ENCODE measurements around the gene MLLT3.

MLLT3 gene

DNA sequence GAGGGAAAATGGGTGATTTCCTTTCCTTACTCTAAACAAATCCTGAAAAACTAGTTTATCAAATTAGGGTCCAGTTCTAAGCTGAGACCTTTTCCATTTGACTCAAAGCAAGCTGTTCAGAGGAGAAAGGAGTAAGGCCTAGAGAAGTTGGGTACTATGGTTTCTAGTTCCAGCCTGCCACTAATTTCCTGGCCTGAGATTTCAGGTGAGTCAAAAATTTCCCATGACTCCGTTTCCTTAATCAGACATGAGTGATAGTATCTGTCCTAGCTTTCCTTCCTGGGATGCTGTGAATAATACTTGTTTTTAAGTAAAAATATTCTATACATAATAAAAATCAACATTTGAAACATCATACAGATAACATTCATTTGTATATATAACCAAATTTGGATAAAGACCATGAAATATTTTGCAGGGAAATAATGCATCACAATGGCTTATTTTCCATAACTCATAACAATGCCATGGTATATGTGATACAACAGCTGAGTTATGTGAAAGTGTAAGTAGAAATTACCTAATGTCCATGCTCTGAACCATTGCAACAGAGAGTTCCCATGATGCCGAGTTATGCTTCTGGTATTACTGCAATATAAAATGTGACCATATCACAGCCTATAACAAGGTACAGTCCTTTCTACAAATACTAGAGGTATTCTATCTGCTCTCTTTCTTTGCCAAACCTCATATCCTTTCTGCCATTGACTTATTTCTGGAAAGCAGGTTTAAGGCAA is 142.7 kb downstream of the MLLT3 start:
- no peak for DNase-seq

DNA sequence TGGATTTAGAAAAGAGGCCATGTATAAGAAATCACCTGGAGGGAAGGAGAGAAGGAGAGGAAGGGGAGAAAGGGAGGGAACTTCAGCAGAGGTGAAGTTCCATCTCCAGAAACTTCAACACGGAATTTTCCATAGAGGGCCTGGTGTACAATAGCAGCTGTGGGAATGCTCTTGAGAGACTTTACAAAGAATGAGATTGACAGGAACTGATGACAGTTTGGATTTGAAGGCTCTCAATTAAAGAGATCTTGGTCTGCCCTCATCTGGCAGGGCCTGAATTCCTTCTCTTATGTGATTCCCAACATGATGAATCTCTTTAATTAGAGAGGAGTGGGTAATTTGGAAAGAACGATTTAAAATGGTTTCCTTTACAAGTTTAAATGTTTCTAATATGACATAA is 143.5 kb downstream of the MLLT3 start:
- no peak for DNase-seq

DNA sequence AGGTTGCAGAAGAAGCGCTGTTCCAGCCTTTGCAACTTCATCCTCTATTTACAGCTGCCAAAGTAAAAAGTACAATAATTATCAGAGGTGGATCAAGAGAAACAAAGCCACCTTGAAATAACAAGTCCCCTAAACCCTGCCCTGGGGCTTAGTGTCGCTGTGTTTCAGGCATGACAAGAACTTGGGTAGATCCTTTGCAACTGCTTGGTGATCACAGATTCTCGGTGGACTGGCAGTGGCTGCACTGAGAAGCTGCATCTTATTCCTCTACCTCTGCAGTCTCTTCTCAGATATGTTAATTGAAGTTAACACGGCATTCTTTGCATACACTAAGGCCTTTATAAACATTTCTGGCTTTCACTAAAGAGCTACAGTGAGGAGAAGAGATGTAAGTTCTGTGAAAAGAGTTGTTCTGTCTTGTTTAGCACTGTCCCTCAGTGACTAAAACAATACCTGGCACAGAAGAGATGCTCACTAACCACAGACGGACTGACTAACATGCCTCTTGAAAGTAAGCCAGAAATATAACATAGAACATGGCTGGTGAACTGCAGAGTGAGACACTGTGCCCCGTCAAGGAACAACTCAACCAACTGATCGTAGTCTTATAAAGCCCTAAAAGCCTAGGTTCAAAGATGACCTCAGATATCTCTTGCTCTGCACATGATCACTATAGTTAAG is 144.2 kb downstream of the MLLT3 start:
- DNase-seq: no peak

DNA sequence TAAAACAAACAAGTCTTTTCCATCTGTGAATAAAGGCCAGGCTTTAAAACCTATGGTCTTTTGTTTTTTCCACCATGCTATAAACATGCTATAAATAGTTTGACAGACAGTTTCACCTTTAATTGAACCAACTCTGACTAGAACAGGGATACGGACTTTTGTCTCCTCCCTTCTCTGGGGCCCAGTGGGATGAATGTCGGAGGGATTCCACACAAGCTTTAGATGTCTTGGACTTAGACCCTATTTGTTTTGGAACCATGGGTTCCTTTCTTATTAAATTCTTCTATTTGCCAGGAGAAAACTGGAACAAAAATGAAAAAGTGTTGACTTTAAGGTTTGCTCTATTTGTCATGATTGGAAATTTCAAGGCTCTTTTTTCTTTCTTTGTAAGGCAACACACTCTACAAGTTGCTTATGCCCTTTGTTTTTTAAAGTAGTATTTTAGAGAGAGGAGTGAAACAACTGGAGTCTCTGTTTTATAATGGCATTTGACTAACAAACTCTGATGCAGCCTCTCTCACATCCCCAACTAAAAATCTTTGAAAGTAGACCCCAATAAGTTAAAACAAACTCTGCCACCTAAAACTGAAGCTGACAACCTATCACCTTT is 145.3 kb downstream of the MLLT3 start:
- DNase-seq: no peak

DNA sequence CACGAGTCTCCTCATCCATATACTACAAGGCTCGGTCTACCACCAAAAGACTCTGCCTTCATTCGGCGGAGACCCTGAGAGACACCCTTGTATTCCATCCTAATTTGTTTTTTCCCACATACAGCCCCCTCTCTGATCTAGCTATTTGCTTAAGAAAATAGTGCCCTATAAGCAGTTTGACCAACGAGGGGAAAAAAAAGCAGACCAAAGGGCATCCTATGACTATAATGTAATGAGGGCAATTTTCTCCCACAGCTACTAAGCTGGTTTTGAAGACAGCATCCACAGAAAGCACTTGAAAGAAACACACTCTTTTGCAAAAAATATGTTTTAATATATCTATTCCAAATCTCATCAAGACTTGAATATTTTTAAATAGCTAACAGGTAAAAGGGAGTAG is 147.8 kb downstream of the MLLT3 start:
- no peak for DNase-seq

DNA sequence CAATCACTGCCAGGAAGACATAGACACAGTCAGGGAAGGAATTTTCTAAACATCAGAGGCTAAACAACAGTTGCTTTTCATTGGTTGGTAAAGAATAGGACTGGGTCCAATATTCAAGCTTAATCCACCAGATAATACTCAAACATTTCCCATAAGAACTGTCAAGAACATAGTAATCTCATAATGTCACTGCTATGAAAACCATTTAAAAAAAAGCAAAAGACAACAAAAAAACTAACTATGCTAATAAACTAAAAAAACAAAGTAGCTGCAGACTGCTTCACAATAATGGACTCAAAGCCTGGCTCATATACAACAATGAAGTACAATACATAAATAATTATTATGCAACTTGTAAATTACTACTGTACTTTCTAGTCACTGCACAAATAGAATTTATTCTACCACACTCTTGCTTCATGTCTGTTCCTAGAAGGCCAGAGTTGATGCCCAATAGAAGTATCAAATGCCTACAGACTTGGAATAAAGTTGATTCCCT is 148.7 kb downstream of the MLLT3 start:
- DNase-seq: no peak

DNA sequence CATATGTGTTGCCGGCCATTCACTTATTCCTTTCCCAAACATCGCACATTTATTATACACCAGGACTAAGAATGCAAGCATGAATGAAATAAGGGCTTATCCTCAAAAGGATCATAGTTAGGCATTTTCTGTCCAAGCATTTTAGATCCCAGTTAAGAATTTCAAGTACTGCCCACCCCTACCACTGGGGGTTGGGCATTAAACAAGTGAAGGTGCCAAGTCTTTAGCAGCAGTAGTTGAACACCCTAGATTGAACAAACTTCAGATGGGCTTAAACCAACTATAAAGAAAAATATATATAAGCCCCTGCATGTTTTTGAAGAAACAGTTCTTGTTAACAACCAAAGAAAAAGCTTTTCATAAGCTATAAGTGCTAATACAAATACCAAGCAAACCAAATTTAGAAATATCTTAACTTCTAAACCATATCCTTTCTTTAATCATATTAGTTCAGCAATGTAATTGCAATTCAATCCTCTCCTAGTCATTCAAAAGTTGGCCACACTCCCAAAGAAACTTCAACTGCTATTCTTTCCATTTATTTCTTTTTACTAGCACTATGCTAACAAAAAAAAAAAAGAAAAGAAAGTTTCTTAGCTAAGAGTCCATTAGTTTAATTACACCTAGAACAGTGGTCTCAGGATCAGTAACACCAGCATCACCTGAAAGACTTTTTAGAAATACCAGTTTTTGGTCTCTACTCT is 149.8 kb downstream of the MLLT3 start:
- no peak for DNase-seq

DNA sequence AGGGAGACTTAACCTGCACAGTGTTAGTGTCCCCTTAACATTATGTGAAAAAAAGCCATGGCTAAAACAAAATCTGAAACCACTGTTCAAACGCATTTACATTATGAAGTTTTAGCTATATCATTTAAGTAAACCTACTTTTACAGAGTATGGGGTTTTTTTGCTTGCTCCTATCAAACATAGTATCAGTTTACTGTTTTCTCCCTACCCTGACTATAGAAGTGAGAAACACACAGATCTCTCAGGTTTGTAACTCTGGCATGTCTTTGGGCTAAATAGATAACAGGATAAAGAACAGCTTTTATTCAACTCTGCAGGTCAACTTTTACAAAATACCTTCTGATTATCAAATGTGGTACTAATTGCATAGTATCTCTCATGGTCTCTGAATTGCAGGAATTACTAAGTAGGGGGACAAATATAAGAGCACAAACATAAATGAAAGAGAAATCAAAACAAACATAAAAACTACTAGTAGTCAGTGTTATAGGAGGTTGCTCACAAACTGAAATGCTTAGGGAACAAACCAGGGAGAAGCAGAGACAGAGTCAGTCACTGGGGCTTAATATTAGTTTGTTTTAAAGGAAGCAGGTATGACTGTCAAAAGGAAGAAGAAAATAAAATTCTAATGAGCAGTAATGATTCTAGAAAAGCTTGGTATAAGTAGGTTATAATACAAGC is 155.8 kb downstream of the MLLT3 start:
- no peak for DNase-seq

DNA sequence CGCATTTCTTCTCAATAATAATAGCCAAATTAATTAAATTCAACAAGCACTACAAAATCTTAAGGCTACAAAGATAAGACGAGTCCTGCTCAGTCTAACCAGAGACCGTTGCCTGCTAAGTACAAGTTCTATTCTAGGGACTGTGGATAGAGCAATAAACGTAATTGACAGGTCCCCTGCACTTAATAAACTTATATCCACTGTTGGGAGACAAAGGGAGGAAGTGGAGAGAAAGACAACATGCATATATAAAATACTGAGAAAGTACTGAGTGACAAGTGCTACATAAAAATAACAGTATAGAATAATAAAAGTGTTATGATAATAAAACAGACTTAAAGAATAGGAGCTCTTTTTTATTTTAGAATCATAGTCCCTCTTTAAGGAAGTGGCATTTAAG is 158.1 kb downstream of the MLLT3 start:
- no peak for DNase-seq

DNA sequence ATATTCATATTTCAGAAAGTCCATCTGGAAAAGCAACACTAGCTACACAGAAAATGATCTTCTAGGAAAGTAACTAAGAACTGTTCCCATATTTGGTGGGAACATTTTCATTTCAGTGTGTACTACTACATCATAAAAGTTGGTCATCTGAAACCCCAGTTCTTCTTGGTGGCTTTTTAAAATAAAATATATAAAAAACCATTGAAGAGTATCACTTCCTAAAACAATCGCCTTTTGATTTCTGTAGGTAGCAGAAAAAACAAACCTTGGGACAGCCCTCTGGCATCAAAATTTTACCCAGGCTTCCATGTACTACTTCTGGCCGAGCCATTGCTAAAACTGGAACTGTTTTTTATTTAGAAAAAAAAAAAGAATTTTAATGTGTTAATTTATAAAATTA is 158.5 kb downstream of the MLLT3 start:
- no peak for DNase-seq

DNA sequence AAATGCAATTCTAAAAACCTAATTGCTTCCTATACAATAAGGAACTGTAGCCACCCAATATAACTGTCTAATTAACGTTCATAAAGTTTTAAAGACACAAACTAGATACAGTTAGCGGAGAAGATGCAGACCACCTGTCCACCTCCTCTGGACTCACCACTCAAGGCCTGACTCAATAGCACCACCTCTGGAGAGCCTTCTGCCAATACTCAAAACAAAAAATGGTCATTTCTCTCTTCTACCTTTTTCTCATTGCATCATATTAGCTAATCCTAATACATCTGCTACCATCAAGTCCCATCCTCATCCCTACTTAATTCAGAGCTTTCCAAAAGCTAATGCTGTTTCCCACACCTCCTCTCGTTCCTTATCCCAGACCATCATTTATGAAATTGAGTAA is 159.9 kb downstream of the MLLT3 start:
- no peak for DNase-seq

DNA sequence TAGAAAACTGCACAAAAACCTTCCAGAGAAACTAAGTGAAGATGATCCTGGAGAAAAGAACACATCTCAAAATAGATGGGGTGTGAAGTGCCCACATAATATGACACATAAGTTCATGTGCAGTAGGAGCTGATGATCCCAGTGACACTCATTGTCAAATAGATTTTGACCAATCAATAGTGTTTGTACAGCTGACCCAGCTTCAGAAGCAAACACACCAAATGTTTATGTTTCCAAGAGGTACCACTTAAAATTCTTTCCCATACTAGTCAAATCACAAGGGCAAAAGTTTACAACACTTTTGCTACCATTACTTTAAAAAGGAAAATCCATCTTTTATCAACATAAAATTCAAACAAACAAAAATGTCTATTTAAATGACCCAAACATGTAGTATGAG is 175.0 kb downstream of the MLLT3 start:
- no peak for DNase-seq

DNA sequence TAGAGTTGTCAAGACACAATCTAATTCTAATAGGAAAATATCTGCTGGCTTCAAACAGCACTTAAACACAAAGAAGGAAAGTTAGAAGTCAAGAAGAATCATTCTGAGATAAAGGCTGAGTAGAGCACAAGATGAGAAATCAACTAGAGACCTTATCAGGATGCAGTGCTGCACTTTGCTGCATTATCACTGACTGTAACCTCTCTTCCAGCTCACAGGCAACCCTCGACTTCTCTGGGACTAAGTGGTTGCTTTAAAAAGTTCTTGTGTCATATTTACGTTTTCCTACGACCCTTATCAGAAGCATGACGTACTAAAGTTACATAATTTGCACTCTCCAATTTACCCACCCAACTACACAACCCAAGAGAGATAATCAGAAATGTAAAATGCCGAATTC is 176.1 kb downstream of the MLLT3 start:
- no peak for DNase-seq

DNA sequence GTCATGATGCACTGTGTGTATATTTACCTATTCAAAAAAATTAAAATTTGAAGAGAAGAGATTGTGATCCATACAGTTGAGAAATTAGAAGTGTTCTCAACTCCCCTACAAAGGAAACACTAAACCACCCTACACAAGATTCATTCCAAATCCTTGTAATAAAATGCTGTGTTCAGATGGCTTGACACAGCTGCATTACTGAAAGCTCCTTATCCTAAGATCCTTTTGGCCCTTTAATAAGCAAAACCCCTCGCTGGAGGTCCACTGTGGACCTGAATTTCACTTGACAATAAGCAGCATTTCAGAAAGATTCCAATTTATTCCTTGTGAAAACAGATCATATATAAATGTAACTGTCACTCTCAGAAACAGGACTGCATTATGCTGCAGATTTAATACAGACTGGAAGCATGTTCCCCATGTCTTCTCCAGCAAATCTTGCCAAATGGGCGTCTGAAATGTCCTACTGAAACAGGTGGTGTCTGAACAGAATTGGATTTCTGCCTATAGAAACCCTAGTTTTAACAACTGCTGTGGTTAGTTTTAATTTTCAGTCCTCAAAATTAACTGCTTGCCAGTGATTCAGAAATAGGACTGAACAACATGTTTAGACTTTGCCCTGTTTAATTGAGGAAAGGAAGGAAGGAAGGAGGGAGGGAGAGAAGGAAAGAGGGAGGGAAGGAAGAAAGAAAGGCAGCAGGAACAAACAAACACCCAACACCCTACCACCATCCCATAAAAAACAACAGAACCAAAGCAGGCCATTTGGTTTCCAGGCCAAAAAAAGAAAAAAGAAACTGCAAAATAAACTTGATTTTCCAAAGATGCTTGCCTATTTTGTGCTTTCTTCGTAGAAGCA is 179.6 kb downstream of the MLLT3 start:
- DNase-seq: peak in 1 of 51 donors; percentile 8

DNA sequence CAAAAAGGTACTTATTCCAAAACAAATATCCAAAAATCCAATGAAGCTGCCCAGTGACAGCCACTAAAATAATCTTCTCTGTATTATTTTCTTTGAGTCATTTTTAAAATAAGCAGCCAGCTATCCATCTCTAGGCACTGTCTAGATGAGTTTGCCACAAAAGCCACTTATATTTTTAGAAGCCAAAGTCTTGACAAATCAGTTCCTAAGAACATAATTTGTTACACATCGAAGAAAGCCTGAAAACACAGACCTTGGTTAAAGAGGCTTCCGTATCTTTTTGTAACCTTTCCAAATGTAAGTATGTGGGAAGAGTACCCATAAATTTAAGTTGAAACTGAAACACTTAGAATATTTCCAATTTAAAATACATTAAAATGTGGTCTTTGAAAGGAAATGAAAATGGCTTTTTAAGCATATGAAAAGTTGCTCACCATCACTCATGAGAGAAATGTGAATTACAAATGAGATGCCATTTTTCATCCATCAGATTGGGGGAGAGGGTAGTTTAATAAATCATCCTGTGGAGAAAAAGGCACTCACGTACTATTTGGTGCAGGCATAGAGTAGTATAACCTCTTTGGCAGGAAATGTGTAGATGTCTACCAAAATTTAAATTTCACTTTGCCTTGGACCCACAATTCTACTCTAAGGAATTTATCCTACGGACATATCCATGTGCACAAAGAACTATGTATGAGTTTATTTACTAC is 180.4 kb downstream of the MLLT3 start:
- DNase-seq: no peak

DNA sequence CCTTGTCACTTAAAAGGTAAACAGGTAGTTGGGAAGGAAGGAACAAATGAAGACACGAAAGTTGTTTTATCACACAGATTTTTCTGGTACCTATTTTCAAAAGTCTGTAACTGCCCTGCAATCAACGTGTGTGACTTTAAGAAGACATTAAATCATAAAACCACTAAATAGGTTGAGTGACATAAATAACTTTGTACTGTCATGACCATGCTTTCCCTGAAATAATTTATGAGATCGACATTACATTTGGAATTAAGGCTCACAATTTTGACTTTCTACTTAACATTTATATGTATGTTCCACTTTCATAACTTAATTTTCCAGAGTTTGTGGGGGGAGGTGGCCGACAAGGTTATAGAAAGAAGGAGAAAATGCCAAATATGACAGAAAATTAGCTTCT is 181.1 kb downstream of the MLLT3 start:
- no peak for DNase-seq

DNA sequence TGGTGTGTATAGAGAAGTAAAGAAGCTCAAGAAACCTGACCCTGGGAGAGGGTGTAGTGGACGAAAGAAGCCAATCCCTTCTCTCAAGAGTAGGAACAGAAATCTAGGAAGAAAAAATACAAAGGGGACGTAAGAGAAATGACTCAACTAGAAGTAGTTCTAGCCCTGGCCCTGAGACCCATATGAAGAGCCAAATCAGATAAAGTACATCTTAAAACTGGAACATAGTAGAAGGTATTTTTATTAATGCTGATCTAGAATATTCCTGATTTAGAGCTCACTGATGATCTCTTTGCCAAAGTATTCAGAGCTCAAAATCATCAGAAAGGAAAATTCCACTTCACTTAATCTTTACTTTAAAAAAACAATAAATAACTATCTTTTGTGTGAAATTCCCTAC is 184.8 kb downstream of the MLLT3 start:
- no peak for DNase-seq

DNA sequence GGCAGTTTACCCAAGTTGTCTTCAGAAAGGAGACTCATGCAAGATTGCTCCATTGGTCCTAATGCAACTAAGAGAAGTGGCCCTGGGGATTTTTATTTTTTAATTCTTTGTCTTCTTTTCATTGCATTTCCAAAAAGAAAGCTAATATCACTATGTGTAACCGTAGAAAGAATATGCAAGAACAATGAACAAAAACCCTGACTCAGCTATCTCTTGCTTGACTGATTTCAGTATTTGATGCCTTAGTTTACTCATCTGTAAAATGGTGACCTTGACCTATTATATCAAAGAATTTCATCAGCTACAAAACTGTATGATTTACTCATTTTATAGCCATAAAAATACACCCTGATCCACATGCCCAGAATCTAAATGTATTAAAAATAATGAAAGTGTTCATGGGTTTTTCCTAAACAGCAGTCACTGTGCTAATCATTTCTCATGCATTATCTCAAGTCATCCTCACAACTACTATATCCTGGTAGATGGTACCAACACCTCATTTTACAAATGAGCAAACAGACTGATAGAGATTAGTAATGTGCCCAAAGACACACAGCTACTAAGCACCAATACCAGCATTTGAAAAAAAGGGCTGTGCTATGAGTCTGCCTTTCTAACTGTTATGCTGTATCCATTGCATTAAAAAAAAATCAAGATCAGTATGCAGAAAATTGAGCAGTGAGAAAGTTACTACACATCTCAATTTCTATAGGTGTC is 185.7 kb downstream of the MLLT3 start:
- DNase-seq: no peak

DNA sequence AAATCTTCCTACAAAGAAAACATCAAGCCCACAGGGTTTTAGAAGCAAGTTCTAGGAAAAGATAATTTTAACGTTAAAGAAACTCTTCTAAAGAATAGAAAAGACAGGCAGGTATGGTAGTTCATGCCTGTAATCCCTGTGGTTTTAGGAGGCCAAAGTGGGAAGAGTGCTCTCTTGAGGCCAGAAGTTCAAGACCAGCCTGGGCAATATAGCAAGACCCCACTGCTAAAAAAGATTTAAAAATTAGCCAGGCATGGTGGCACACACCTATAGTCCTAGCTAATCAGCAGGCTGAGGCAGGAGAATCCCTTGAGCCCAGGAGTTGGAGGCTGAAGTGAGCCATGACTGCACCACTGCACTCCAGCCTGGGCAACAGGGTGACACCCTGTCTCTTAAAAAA is 193.3 kb downstream of the MLLT3 start:
- DNase-seq: no peak
